ENCODE measurements around the gene PADI4. TPM values are rescaled to one million over a fixed set of nuclear protein-coding genes. Genes with fewer than 3 reads are reported as not detected.

The PADI4 gene
- total RNA-seq, 1 donor from 2014 or later = not detected

- Histone ChIP-seq H3K36me3 (no peaks in the 10 kb centered on the region), H3K27ac (no peak overlapping the region), H3K9me3 (peaks cover 0 to 12% of the 10 kb centered on the region in 2 donors), H3K4me1 (no peaks in the 10 kb centered on the region), H3K27me3 (no peaks in the 10 kb centered on the region), H3K4me3 (no peak overlapping the region)
- DNase-seq (ENCODE audit: low spot score in 2 of 2) = no peak
- intact Hi-C loops (cut with DNase I) = no loop called here
- TF ChIP-seq CTCF (IDR thresholded peaks at IDR 0.05) = no peak
Observed at GRCh38 chr1:17301767-17302166, 6.2 kb upstream of the PADI4 start.

- Histone ChIP-seq H3K36me3 (no peaks in the 10 kb centered on the region), H3K27ac (no peak overlapping the region), H3K27me3 (no peaks in the 10 kb centered on the region), H3K4me3 (no peak overlapping the region), H3K9me3 (peaks cover 0 to 5% of the 10 kb centered on the region in 2 donors), H3K4me1 (no peaks in the 10 kb centered on the region)
- intact Hi-C loops (cut with DNase I) = no loop called here
- no peak for TF ChIP-seq CTCF (IDR thresholded peaks at IDR 0.05)
- DNase-seq (ENCODE audit: low spot score in 2 of 2) = no peak
Observed at GRCh38 chr1:17304151-17304825, 3.7 kb upstream of the PADI4 start.

GRCh38 chr1:17304826-17305175 is 3.2 kb upstream of the PADI4 start:
- H3K27ac ChIP-seq = no peak overlapping the region
- DNase-seq (ENCODE audit: low spot score in 2 of 2) = no peak
- no peaks in the 10 kb centered on the region for H3K36me3 ChIP-seq
- H3K9me3 ChIP-seq = peaks cover 0 to 5% of the 10 kb centered on the region in 2 donors
- intact Hi-C loops (cut with DNase I) = no loop called here
- no peaks in the 10 kb centered on the region for H3K27me3 ChIP-seq
- no peak overlapping the region for H3K4me3 ChIP-seq
- TF ChIP-seq CTCF (IDR thresholded peaks at IDR 0.05) = no peak
- no peaks in the 10 kb centered on the region for H3K4me1 ChIP-seq

- no peak for DNase-seq (ENCODE audit: low spot score in 2 of 2)
- intact Hi-C loops (cut with DNase I) = no loop called here
- Histone ChIP-seq H3K27me3 (no peaks in the 10 kb centered on the region), H3K36me3 (no peaks in the 10 kb centered on the region), H3K4me1 (no peaks in the 10 kb centered on the region), H3K27ac (no peak overlapping the region), H3K4me3 (no peak overlapping the region), H3K9me3 (peaks cover 0 to 5% of the 10 kb centered on the region in 2 donors)
- TF ChIP-seq CTCF (IDR thresholded peaks at IDR 0.05) = no peak
Observed at GRCh38 chr1:17305576-17306095, 2.4 kb upstream of the PADI4 start.

DNA sequence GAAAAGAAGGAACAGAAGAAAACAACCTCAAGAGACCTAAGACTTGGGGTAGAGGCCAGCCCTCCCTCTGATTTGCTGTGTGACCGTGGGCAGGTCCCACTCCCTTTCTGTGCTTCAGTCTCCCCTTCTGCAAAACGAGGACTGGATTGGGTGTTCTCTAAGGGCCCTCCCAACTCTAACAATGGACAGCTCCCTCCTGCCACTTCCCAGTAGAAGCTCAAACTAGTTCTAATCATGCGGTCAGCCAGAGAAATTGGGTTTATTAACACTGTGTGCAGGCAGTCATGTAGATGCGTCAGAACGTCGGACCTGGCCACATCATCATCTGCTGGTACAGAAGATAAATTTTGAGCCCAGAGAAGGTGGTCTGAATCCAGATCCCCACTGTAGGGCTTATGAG is 1.6 kb upstream of the PADI4 start:
- H3K9me3 ChIP-seq = peaks cover 0 to 5% of the 10 kb centered on the region in 2 donors
- H3K27ac ChIP-seq = no peak overlapping the region
- no peak for TF ChIP-seq CTCF (IDR thresholded peaks at IDR 0.05)
- no peak overlapping the region for H3K4me3 ChIP-seq
- no peaks in the 10 kb centered on the region for H3K4me1 ChIP-seq
- no peaks in the 10 kb centered on the region for H3K36me3 ChIP-seq
- DNase-seq (ENCODE audit: low spot score in 2 of 2) = no peak
- intact Hi-C loops (cut with DNase I) = no loop called here
- H3K27me3 ChIP-seq = no peaks in the 10 kb centered on the region
